D341Med (cell line): ENCODE measurements around the gene PRELP.
A peak's percentile ranks its signal among the peaks of the same experiment; 100 is the strongest.

Experiments used
- DNase-seq: peaks from one replicate; pipeline ENCODE4 v3.0.0; 2012; ENCODE audit warnings: low spot score

The PRELP gene

GRCh38 chr1:203525685-203526084 lies 50.1 kb downstream of the PRELP start:
- no peak for DNase-seq

- no peak for DNase-seq
Measured at GRCh38 chr1:203526130-203526529, 50.5 kb downstream of the PRELP start.

- no peak for DNase-seq
Measured at GRCh38 chr1:203526572-203526971, 51.0 kb downstream of the PRELP start.

GRCh38 chr1:203527013-203527412 lies 51.4 kb downstream of the PRELP start:
- DNase-seq = no peak

GRCh38 chr1:203528063-203528462 lies 52.5 kb downstream of the PRELP start:
- peak; percentile 39 for DNase-seq

GRCh38 chr1:203528976-203529835 lies 53.6 kb downstream of the PRELP start:
- DNase-seq = no peak

GRCh38 chr1:203531063-203531462 lies 55.5 kb downstream of the PRELP start:
- no peak for DNase-seq

GRCh38 chr1:203534012-203534411 lies 58.4 kb downstream of the PRELP start:
- no peak for DNase-seq

- no peak for DNase-seq
Measured at GRCh38 chr1:203534526-203534925, 58.9 kb downstream of the PRELP start.

GRCh38 chr1:203536575-203536974 lies 61.0 kb downstream of the PRELP start:
- DNase-seq = no peak

- no peak for DNase-seq
Measured at GRCh38 chr1:203536980-203537455, 61.4 kb downstream of the PRELP start.

GRCh38 chr1:203537806-203538464 lies 62.3 kb downstream of the PRELP start:
- no peak for DNase-seq

- no peak for DNase-seq
Measured at GRCh38 chr1:203538726-203539125, 63.1 kb downstream of the PRELP start.

- no peak for DNase-seq
Measured at GRCh38 chr1:203539831-203540546, 64.4 kb downstream of the PRELP start.
